ENCODE data around the gene RS1.

RS1 gene

DNA sequence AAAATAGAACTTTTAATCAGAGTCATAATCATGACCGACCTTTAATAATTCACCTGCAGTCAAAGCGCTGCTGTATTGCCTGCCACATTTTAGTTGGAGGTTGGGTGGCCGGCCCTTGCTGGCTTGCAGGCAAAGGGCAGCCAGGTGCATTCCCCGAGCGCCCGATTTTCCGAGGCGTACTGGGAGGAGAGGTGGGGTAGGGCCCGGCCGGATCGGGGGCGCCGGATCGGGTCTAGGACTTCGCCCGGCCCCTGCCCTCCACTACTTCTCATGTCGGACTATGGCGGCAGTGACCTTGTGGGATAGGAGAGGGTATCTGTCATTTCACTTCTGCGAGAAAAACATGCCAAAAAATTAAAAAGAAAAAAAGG lies 2.5 kb upstream of the RS1 start:
- POLR2A ChIA-PET = no interaction called here
- TF ChIP-seq, protein P1, sequence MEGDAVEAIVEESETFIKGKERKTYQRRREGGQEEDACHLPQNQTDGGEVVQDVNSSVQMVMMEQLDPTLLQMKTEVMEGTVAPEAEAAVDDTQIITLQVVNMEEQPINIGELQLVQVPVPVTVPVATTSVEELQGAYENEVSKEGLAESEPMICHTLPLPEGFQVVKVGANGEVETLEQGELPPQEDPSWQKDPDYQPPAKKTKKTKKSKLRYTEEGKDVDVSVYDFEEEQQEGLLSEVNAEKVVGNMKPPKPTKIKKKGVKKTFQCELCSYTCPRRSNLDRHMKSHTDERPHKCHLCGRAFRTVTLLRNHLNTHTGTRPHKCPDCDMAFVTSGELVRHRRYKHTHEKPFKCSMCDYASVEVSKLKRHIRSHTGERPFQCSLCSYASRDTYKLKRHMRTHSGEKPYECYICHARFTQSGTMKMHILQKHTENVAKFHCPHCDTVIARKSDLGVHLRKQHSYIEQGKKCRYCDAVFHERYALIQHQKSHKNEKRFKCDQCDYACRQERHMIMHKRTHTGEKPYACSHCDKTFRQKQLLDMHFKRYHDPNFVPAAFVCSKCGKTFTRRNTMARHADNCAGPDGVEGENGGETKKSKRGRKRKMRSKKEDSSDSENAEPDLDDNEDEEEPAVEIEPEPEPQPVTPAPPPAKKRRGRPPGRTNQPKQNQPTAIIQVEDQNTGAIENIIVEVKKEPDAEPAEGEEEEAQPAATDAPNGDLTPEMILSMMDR (IDR thresholded peaks at IDR 0.05; ENCODE audit: insufficient read depth, low read length, missing control alignments) = no peak
- H3K4me3 ChIP-seq (ENCODE audit: low read depth, low read length) = peak overlapping the region; percentile 51
- CTCF ChIA-PET = no interaction called here
- DNase-seq (ENCODE audit: low read depth, low spot score) = no peak

DNA sequence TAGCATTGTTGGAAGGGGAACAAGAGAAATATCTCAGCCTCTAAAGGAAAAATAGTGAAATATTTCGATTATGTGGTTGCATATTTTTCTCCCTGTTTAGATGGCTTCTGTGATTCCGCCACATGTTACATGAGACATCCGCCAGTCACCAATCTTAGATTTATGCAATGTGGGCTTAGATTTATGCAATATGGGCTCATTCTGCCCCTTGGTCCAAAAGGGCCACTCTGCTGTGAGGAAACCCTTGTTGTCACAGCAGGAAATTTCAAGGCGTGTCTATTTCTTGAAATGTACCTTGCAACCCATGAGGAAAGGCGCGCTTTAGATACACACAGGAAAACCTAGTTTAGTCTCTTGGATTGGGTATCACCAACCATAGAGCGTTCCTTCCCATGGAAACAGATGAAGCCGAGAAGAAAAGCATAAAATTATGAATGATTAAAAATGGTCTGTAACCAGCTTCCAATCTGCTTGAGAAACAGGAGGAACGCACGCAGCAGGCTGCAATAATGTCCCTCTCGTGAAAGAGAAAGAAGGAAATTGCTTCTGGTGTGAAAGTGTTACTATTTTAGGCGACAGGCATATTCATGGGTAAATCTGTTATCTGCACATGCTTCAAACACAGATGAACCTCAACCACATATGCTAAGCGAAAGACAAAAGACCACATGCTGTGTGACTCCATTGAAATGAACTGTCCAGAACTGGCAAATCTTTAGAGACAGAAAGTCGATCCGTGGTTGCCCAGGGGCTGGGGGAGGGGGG lies 3.7 kb downstream of the RS1 start:
- CTCF ChIA-PET = interaction anchor here (0.7 kb wide), 1 partner anchor 14 kb away, joined by 3 read pairs; no protein-coding TSS in a partner anchor
- H3K4me3 ChIP-seq (ENCODE audit: low read depth, low read length) = 0 out of 2 replicates have a peak overlapping the region, but pooled peaks have one; percentile 6
- DNase-seq (ENCODE audit: low read depth, low spot score) = no peak
- POLR2A ChIA-PET = no interaction called here
- TF ChIP-seq, protein P1 (IDR thresholded peaks at IDR 0.05; ENCODE audit: insufficient read depth, low read length, missing control alignments) = no peak

DNA sequence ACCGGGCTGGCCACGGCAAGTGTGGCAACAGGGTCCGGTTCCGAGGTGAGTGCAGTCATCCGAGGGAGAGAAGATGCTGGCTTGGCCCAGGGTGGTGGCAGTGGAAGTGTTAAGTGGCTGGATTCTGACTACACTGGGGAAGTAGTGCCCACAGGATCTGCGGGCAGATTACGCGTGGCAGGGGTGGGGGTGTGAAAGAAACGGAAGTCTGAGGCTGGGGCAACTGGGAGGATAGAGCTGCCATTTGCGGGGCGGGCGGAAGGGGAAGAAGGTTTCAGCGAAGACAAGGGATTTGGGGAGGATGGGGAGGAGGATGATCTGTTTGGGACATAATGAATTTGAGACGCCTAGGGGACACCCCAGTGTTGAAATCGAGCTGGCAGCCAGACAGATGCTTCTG lies 5.3 kb downstream of the RS1 start:
- CTCF ChIA-PET = no interaction called here
- H3K4me3 ChIP-seq (ENCODE audit: low read depth, low read length) = no peak overlapping the region
- POLR2A ChIA-PET = no interaction called here
- TF ChIP-seq, protein P1 (IDR thresholded peaks at IDR 0.05; ENCODE audit: insufficient read depth, low read length, missing control alignments) = no peak
- no peak for DNase-seq (ENCODE audit: low read depth, low spot score)

DNA sequence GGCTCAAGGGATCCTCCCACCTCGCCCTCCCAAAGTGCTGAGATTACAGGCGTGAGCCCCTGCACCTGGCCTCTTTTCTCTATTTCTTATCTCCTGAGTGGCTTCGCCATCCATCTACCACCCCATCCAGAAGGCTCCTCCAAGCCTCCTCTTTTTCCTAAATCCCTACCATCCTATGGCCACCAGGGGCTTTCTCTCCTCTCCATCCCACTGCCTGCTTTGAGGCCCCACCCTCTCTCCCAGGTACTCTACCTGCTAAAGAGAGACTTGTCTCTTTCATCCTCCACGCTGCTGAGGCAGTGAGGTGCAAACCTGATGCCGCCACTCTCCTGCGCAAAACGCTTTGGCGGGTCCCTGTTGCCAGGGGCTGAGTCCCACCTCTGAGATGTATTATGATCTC lies 7.0 kb downstream of the RS1 start:
- ChIA-PET POLR2A (no interaction called here), CTCF (no interaction called here)
- TF ChIP-seq, protein P1 (IDR thresholded peaks at IDR 0.05; ENCODE audit: insufficient read depth, low read length, missing control alignments) = no peak
- H3K4me3 ChIP-seq (ENCODE audit: low read depth, low read length) = no peak overlapping the region
- no peak for DNase-seq (ENCODE audit: low read depth, low spot score)

DNA sequence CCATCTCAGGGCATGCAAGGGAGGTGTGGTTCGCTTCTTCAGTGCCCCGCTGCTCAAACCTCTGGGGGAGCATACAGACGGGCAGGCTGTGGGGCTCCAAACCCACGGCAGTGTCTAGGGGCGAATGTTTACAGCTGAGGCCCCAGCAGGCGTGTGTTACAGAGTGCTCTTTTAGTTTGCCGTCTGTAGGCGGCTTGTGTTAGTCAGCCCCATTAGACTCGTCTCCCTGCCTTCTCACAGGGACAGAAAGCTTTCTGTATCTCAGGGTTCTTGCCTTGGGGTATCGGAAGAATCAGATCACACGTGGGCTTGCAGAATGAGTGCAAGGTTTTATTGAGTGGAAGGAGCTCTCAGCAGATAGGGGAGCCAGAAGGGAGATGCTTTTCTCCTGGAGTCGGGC lies 10.6 kb downstream of the RS1 start:
- TF ChIP-seq, protein P1 (IDR thresholded peaks at IDR 0.05; ENCODE audit: insufficient read depth, low read length, missing control alignments) = no peak
- ChIA-PET POLR2A (no interaction called here), CTCF (no interaction called here)
- no peak for DNase-seq (ENCODE audit: low read depth, low spot score)
- H3K4me3 ChIP-seq (ENCODE audit: low read depth, low read length) = no peak overlapping the region

DNA sequence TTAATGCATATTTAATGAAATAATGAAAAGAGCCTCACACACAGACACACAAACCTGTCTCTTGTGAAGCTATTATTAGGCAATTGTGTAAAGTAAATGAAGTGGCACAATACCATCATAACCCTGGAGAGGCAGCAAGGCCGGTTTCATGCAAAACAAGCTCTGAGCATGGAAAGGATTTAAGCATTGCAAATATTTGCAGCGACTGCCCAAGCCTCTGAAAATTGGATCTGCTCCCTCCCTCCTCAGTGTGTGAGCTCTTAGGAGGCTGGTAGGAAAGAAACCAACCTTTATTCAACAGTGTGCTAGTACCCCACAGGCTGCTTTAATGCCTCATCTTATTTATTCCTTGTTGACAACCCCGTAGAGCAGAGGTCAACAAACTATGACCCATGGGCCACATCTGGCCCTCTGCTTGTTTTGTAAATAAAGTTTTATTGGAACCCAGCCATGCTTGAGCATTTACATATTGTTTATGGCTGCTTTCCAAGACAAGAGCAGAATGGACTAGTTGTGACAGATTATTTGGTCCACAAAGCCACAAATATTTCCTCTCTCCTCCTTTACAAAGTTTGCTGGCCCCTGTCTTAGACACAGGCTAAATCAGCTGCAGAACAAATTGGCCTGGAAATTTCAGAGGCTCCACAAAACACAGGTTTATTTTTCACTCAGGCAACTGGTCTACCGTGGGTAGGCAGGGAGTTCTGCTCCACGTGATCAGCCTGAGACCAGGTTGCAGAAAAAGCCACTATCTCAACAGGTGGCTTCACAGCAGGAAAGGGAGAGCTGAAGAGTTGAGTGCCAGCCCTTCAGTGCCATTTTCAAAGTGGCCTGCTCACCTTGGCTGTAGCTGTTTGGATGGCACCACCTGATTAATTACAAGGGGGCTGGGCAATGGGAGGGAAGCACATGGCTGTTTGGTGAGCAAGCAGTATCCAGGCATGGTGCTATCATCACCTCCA lies 16.8 kb downstream of the RS1 start:
- TF ChIP-seq, protein P1 (IDR thresholded peaks at IDR 0.05; ENCODE audit: insufficient read depth, low read length, missing control alignments) = no peak
- POLR2A ChIA-PET = no interaction called here
- H3K4me3 ChIP-seq (ENCODE audit: low read depth, low read length) = no peak overlapping the region
- CTCF ChIA-PET = no interaction called here
- DNase-seq (ENCODE audit: low read depth, low spot score) = no peak

All from AG04449 (cell line).